Activated CD4-positive, alpha-beta T cell treated with anti-CD3 and anti-CD28 coated beads, Interleukin-2, amount 50 U/mL, for 24 hours (primary cell): ENCODE data around the gene DUSP1.

Experiments used
- DNase-seq, 2 donors: peaks; one replicate each; pipeline ENCODE4 v3.0.0-alpha.2; 2020; ENCODE audit warnings: low read depth in 1 of 2, low spot score in 1 of 2

DUSP1 gene

GRCh38 chr5:172782169-172783039 lies 11.4 kb upstream of the DUSP1 start:
- no peak for DNase-seq

GRCh38 chr5:172779691-172780341 lies 8.8 kb upstream of the DUSP1 start:
- DNase-seq = no peak

GRCh38 chr5:172777881-172778814 lies 7.2 kb upstream of the DUSP1 start:
- DNase-seq = no peak

- DNase-seq = no peak
Observed at GRCh38 chr5:172776235-172776594, 5.2 kb upstream of the DUSP1 start.

GRCh38 chr5:172775326-172776234 lies 4.6 kb upstream of the DUSP1 start:
- DNase-seq = no peak

GRCh38 chr5:172774561-172775315 lies 3.7 kb upstream of the DUSP1 start:
- DNase-seq = no peak

- DNase-seq = no peak
Observed at GRCh38 chr5:172773481-172774469, 2.8 kb upstream of the DUSP1 start.

GRCh38 chr5:172772112-172772906 lies 1.3 kb upstream of the DUSP1 start:
- DNase-seq = peak; percentile 53 to 59

GRCh38 chr5:172771439-172772111 lies 580 bp upstream of the DUSP1 start:
- DNase-seq = no peak

- no peak for DNase-seq
Observed at GRCh38 chr5:172770374-172770674, 671 bp downstream of the DUSP1 start.

GRCh38 chr5:172769616-172770373 lies 1.2 kb downstream of the DUSP1 start:
- no peak for DNase-seq

- DNase-seq = no peak
Observed at GRCh38 chr5:172769342-172769615, 1.7 kb downstream of the DUSP1 start.

- DNase-seq = no peak
Observed at GRCh38 chr5:172768573-172769341, 2.2 kb downstream of the DUSP1 start.

- DNase-seq = no peak
Observed at GRCh38 chr5:172768098-172768572, 2.9 kb downstream of the DUSP1 start.

GRCh38 chr5:172766287-172767108 lies 4.5 kb downstream of the DUSP1 start:
- no peak for DNase-seq
